Astrocyte of the spinal cord (primary cell): ENCODE measurements around the gene SLC30A7.

Experiments used
- DNase-seq: peaks from one replicate; pipeline ENCODE4 v3.0.0; 2011; ENCODE audit warnings: low read depth, low spot score
- H3K4me3 ChIP-seq: 2 replicates; pipeline ENCODE4 v1.5.1; 2011; ENCODE audit warnings: low read depth, mild to moderate bottlenecking, low read length, moderate library complexity
- CTCF ChIP-seq: IDR thresholded peaks from 2 replicates; pipeline ENCODE4 v1.5.1; 2012; ENCODE audit warnings: low read depth, mild to moderate bottlenecking, low read length, inconsistent platforms
- in situ Hi-C: cut with HindIII; loops from 2 replicates; pipeline ENCODE4 v1.10.0; 2017; ENCODE audit warnings: low sequenced_read_pairs

SLC30A7 gene

GRCh38 chr1:100953960-100954730, 58.3 kb downstream of the SLC30A7 start:
- no peak for DNase-seq
- in situ Hi-C loops, result no loop called here
- TF ChIP-seq CTCF, result no peak
- H3K4me3 ChIP-seq, result no peak overlapping the region

- peak; percentile 85 for DNase-seq
- H3K4me3 ChIP-seq, result no peak overlapping the region
- TF ChIP-seq CTCF, result no peak
- in situ Hi-C loops, result no loop called here
Observed at GRCh38 chr1:100955322-100955721, 59.4 kb downstream of the SLC30A7 start.

- H3K4me3 ChIP-seq, result no peak overlapping the region
- in situ Hi-C loops, result no loop called here
- DNase-seq, result no peak
- TF ChIP-seq CTCF, result no peak
Observed at GRCh38 chr1:100959502-100960060, 63.7 kb downstream of the SLC30A7 start.

GRCh38 chr1:100960098-100960497, 64.2 kb downstream of the SLC30A7 start:
- no peak for TF ChIP-seq CTCF
- DNase-seq, result no peak
- no peak overlapping the region for H3K4me3 ChIP-seq
- in situ Hi-C loops, result no loop called here

- in situ Hi-C loops, result no loop called here
- no peak for TF ChIP-seq CTCF
- H3K4me3 ChIP-seq, result no peak overlapping the region
- no peak for DNase-seq
Observed at GRCh38 chr1:100968621-100969020, 72.7 kb downstream of the SLC30A7 start.

- no peak for DNase-seq
- in situ Hi-C loops, result no loop called here
- no peak for TF ChIP-seq CTCF
- no peak overlapping the region for H3K4me3 ChIP-seq
Observed at GRCh38 chr1:100969327-100969726, 73.4 kb downstream of the SLC30A7 start.
